Activated naive CD8-positive, alpha-beta T cell treated with anti-CD3 and anti-CD28 coated beads, Interleukin-2, amount 10 ng/mL, durations not matched to agents 7 days and 5 days (primary cell): ENCODE data around the gene MAP7D1. TPM values are rescaled to one million over a fixed set of nuclear protein-coding genes. Genes with fewer than 3 reads are reported as not detected.
A peak's percentile ranks its signal among the peaks of the same experiment; 100 is the strongest.
"Not testable (repeated sequence)": the region's sequence is repeated elsewhere in the genome, so short reads cannot be mapped to it uniquely, and the experiment has no call there.

Experiments used
- ATAC-seq: fragments of 150-1000 bp; cut with Tn5 transposase; one replicate; pipeline ENCODE4 v1.10.0; 2021; ENCODE audit warnings: low read depth, moderate library complexity
- POLR2A ChIA-PET: fragments of 350-600 bp; sonication (Branson Sonifier 250); formaldehyde crosslinking; loops from one replicate; lab custom pipeline; 2021; ENCODE audit warnings: antibody characterized with exemption; lab: Charles Lee
- DNase-seq: peaks from one replicate; pipeline ENCODE4 v3.0.0; 2021
- H3K27ac Mint-ChIP-seq: one replicate; pipeline ENCODE4 v1.8.0; 2022; ENCODE audit warnings: mild to moderate bottlenecking, mixed read lengths
- H3K27me3 Mint-ChIP-seq: one replicate; pipeline ENCODE4 v1.8.0; 2022; ENCODE audit warnings: mild to moderate bottlenecking, moderate library complexity, mixed read lengths
- H3K36me3 Mint-ChIP-seq: one replicate; pipeline ENCODE4 v1.8.0; 2021; ENCODE audit warnings: mild to moderate bottlenecking, mixed read lengths
- H3K4me1 Mint-ChIP-seq: one replicate; pipeline ENCODE4 v1.8.0; 2021; ENCODE audit warnings: mixed read lengths
- H3K4me3 Mint-ChIP-seq: one replicate; pipeline ENCODE4 v1.8.0; 2022; ENCODE audit warnings: mild to moderate bottlenecking, moderate library complexity, mixed read lengths
- H3K9me3 Mint-ChIP-seq: one replicate; pipeline ENCODE4 v1.8.0; 2021; ENCODE audit warnings: mixed read lengths
- total RNA-seq, 2 experiments: library from RNA; stranded (reverse); gene quantifications; one replicate each; pipeline ENCODE4 v1.2.3, GENCODE V29; 2021

The MAP7D1 gene
- total RNA-seq, 2 experiments from 2014 or later: 234 to 237 TPM

- POLR2A ChIA-PET: interaction anchor here (1.0 to 5.5 kb wide), 5 partner anchors 8 to 226 kb away, joined by 3 to 98 read pairs (median 14); partner anchors contain the start of genes STK40, THRAP3 and TRAPPC3
- peaks cover 61% of the 10 kb centered on the region for H3K4me1 Mint-ChIP-seq
- H3K36me3 Mint-ChIP-seq: peaks cover 27% of the 10 kb centered on the region
- not testable (repeated sequence) for DNase-seq, H3K9me3 Mint-ChIP-seq, ATAC-seq, H3K27me3 Mint-ChIP-seq
- H3K27ac Mint-ChIP-seq: peak overlapping the region; percentile 97
- H3K4me3 Mint-ChIP-seq: peak overlapping the region; percentile 91
Observed at GRCh38 chr1:36158827-36159252, 2.9 kb downstream of the MAP7D1 start.

- Mint-ChIP-seq H3K9me3 (no peaks in the 10 kb centered on the region), H3K27me3 (no peaks in the 10 kb centered on the region), H3K4me1 (peaks cover 63% of the 10 kb centered on the region), H3K27ac (peak overlapping the region; percentile 97), H3K36me3 (peaks cover 33% of the 10 kb centered on the region), H3K4me3 (peak overlapping the region; percentile 91)
- POLR2A ChIA-PET: interaction anchor here (0.8 to 5.5 kb wide), 9 partner anchors 9 to 227 kb away, joined by 3 to 98 read pairs (median 5); partner anchors contain the start of genes STK40, THRAP3 and TRAPPC3
- DNase-seq (no peak), ATAC-seq (no peak)
Observed at GRCh38 chr1:36159614-36160387, 3.8 kb downstream of the MAP7D1 start.

GRCh38 chr1:36160388-36160948 is 4.5 kb downstream of the MAP7D1 start:
- H3K36me3 Mint-ChIP-seq: peaks cover 33% of the 10 kb centered on the region
- peak overlapping the region; percentile 97 for H3K27ac Mint-ChIP-seq
- H3K27me3 Mint-ChIP-seq: no peaks in the 10 kb centered on the region
- POLR2A ChIA-PET: interaction anchor here (0.8 to 5.5 kb wide), 12 partner anchors 10 to 229 kb away, joined by 3 to 98 read pairs (median 4); partner anchors contain the start of genes AGO3, EVA1B, SH3D21 and THRAP3
- no peak for DNase-seq
- H3K4me1 Mint-ChIP-seq: peaks cover 63% of the 10 kb centered on the region
- ATAC-seq: no peak
- H3K9me3 Mint-ChIP-seq: no peaks in the 10 kb centered on the region
- peak overlapping the region; percentile 91 for H3K4me3 Mint-ChIP-seq

- Mint-ChIP-seq H3K4me1 (peaks cover 65% of the 10 kb centered on the region), H3K36me3 (peaks cover 33% of the 10 kb centered on the region), H3K27ac (peak overlapping the region; percentile 97), H3K4me3 (peak overlapping the region; percentile 91), H3K9me3 (no peaks in the 10 kb centered on the region), H3K27me3 (no peaks in the 10 kb centered on the region)
- POLR2A ChIA-PET: interaction anchor here (0.6 to 5.5 kb wide), 15 partner anchors 10 to 230 kb away, joined by 3 to 98 read pairs (median 4); partner anchors contain the start of genes AGO3, EVA1B, SH3D21 and THRAP3
- ATAC-seq: peak; percentile 43
- DNase-seq: peak; percentile 77
Observed at GRCh38 chr1:36160949-36161485, 5.1 kb downstream of the MAP7D1 start.

- Mint-ChIP-seq H3K4me1 (peaks cover 70% of the 10 kb centered on the region), H3K9me3 (no peaks in the 10 kb centered on the region), H3K36me3 (peaks cover 36% of the 10 kb centered on the region), H3K27ac (peak overlapping the region; percentile 97), H3K27me3 (no peaks in the 10 kb centered on the region), H3K4me3 (peak overlapping the region; percentile 91)
- peak; percentile 50 for ATAC-seq
- DNase-seq: peak; percentile 69
- POLR2A ChIA-PET: interaction anchor here (0.9 to 5.5 kb wide), 11 partner anchors 9 to 225 kb away, joined by 3 to 98 read pairs (median 5); partner anchors contain the start of genes SH3D21, THRAP3 and TRAPPC3
Observed at GRCh38 chr1:36161641-36162531, 5.9 kb downstream of the MAP7D1 start.

- Mint-ChIP-seq H3K27ac (peak overlapping the region; percentile 97), H3K4me1 (peaks cover 67% of the 10 kb centered on the region), H3K27me3 (no peaks in the 10 kb centered on the region), H3K9me3 (no peaks in the 10 kb centered on the region), H3K4me3 (peak overlapping the region; percentile 91), H3K36me3 (peaks cover 34% of the 10 kb centered on the region)
- POLR2A ChIA-PET: interaction anchor here (0.6 to 5.5 kb wide), 8 partner anchors 8 to 224 kb away, joined by 3 to 98 read pairs (median 4); partner anchors contain the start of genes THRAP3 and TRAPPC3
- DNase-seq: no peak
- ATAC-seq: no peak
Observed at GRCh38 chr1:36162680-36163239, 6.8 kb downstream of the MAP7D1 start.

GRCh38 chr1:36163426-36163825 is 7.5 kb downstream of the MAP7D1 start:
- Mint-ChIP-seq H3K4me3 (no peak overlapping the region), H3K27ac (no peak overlapping the region), H3K27me3 (no peaks in the 10 kb centered on the region), H3K9me3 (no peaks in the 10 kb centered on the region), H3K4me1 (peaks cover 63% of the 10 kb centered on the region), H3K36me3 (peaks cover 28% of the 10 kb centered on the region)
- ATAC-seq: no peak
- no peak for DNase-seq
- POLR2A ChIA-PET: interaction anchor here (0.6 to 5.5 kb wide), 7 partner anchors 8 to 60 kb away, joined by 3 to 98 read pairs (median 4); partner anchors contain the start of genes MAP7D1 and TRAPPC3

- no peak for DNase-seq
- ATAC-seq: no peak
- Mint-ChIP-seq H3K4me3 (no peak overlapping the region), H3K36me3 (peaks cover 24% of the 10 kb centered on the region), H3K27me3 (no peaks in the 10 kb centered on the region), H3K27ac (peak overlapping the region; percentile 46), H3K4me1 (peaks cover 57% of the 10 kb centered on the region), H3K9me3 (no peaks in the 10 kb centered on the region)
- POLR2A ChIA-PET: interaction anchor here (0.7 to 5.5 kb wide), 3 partner anchors 8 to 19 kb away, joined by 4 to 98 read pairs (median 8); partner anchors contain the start of genes MAP7D1 and TRAPPC3
Observed at GRCh38 chr1:36164361-36164760, 8.4 kb downstream of the MAP7D1 start.

- Mint-ChIP-seq H3K36me3 (peaks cover 22% of the 10 kb centered on the region), H3K4me1 (peaks cover 50% of the 10 kb centered on the region), H3K9me3 (no peaks in the 10 kb centered on the region), H3K27ac (no peak overlapping the region), H3K4me3 (no peak overlapping the region), H3K27me3 (no peaks in the 10 kb centered on the region)
- no peak for ATAC-seq
- no peak for DNase-seq
- POLR2A ChIA-PET: interaction anchor here (2.3 kb wide), 1 partner anchor 9 kb away, joined by 8 read pairs; the partner anchor contains the start of gene MAP7D1
Observed at GRCh38 chr1:36165145-36165544, 9.2 kb downstream of the MAP7D1 start.

GRCh38 chr1:36166136-36166535 is 10.2 kb downstream of the MAP7D1 start:
- H3K36me3 Mint-ChIP-seq: peaks cover 22% of the 10 kb centered on the region
- H3K27ac Mint-ChIP-seq: peak overlapping the region; percentile 55
- no peaks in the 10 kb centered on the region for H3K27me3 Mint-ChIP-seq
- peaks cover 44% of the 10 kb centered on the region for H3K4me1 Mint-ChIP-seq
- no peak for DNase-seq
- H3K9me3 Mint-ChIP-seq: no peaks in the 10 kb centered on the region
- POLR2A ChIA-PET: interaction anchor here (2.3 kb wide), 1 partner anchor 10 kb away, joined by 8 read pairs; the partner anchor contains the start of gene MAP7D1
- no peak overlapping the region for H3K4me3 Mint-ChIP-seq
- ATAC-seq: no peak

- peak overlapping the region; percentile 33 for H3K27ac Mint-ChIP-seq
- ATAC-seq (no peak), DNase-seq (no peak)
- H3K9me3 Mint-ChIP-seq: no peaks in the 10 kb centered on the region
- POLR2A ChIA-PET: no interaction called here
- H3K4me3 Mint-ChIP-seq: no peak overlapping the region
- no peaks in the 10 kb centered on the region for H3K27me3 Mint-ChIP-seq
- peaks cover 16% of the 10 kb centered on the region for H3K36me3 Mint-ChIP-seq
- peaks cover 34% of the 10 kb centered on the region for H3K4me1 Mint-ChIP-seq
Observed at GRCh38 chr1:36166938-36167905, 11.3 kb downstream of the MAP7D1 start.
